ENCODE measurements around the gene MGAT4A.

GRCh38 chr2:98704499-98705332 is 26.2 kb downstream of the MGAT4A start:
- no peak for TF ChIP-seq CTCF (IDR thresholded peaks at IDR 0.05)
- no peak for TF ChIP-seq POLR2A (IDR thresholded peaks at IDR 0.05)
